ENCODE measurements around the gene GALNT13.

GALNT13 gene

DNA sequence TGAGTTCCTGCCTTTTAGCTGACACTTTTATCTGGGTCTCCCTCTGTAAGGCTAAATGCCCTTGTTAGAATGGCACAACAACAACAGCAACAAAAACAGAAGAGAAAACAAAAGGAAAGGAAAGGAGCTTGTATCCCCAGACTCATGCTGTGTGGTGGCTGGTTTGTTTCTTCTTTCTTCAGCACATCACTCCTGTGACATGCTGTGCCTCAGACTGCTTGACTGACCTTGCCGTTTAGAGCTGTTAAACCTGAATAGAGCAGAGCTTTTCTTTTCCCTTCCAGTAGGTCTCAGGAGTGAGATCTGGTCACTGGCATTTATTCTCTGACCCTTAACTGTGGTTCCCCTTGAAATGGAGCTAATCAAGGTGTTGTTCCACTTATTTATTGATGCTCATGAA is 18.9 kb downstream of the GALNT13 start:
- H3K27me3 Mint-ChIP-seq (ENCODE audit: low read depth), result no peaks in the 10 kb centered on the region
- DNase-seq (ENCODE audit: low spot score), result no peak
- no peaks in the 10 kb centered on the region for H3K36me3 Mint-ChIP-seq (ENCODE audit: low read depth)
- peaks cover 14% of the 10 kb centered on the region for H3K9me3 Mint-ChIP-seq
- H3K27ac Mint-ChIP-seq, result no peak overlapping the region
- no peaks in the 10 kb centered on the region for H3K4me1 Mint-ChIP-seq (ENCODE audit: low read depth)
- H3K4me3 Mint-ChIP-seq, result no peak overlapping the region

DNA sequence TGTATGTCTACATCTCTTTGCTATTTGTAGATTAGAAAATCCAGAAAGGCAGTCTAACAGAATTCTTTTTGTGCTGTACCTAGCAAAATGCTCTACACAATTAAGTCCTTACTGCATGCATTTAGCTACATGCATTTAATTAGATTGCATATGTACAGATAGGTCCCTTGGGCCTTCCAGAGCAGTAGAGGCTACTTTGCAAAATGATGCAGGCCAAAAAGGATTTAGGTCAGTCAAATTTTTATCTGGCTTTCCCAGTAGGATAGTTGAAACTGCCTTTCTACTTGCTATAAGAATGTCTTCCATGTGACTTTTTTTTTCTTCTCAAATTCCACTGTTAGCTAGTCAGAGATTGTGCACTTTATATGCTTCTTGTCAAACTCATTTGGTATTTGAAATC is 19.3 kb downstream of the GALNT13 start:
- Mint-ChIP-seq H3K27ac (no peak overlapping the region), H3K9me3 (peaks cover 14% of the 10 kb centered on the region), H3K36me3 (ENCODE audit: low read depth) (no peaks in the 10 kb centered on the region), H3K4me1 (ENCODE audit: low read depth) (no peaks in the 10 kb centered on the region), H3K27me3 (ENCODE audit: low read depth) (no peaks in the 10 kb centered on the region), H3K4me3 (no peak overlapping the region)
- DNase-seq (ENCODE audit: low spot score), result no peak

DNA sequence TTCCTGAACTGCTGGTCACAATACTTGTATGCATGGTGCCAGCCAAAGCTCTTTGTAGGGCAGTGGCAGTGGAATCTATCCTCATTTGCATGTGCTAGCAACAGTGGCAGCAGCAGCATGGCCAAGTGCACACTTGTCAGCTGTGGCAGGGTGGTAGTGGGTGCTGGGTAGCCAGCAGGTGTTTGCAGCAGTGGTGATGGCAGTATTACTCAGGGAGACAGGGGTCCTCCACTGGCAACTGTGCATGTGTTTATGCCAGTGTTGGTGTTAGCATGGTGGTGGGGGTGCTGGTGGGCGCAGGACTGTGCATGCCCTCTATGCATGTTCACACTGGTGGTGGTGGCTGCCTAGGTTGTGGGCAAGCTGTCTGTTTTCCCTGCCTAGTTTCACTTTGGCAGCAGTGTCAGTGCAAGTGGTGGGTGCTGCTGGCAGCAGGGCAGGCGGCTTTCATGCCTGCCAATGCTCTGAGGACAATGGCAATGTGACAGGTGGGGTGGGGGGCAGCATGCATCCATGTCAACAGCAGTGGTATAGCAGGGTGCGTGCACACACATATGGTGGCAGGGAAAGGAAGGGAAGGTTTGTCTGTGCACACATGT is 41.2 kb downstream of the GALNT13 start:
- H3K4me3 Mint-ChIP-seq, result no peak overlapping the region
- H3K36me3 Mint-ChIP-seq (ENCODE audit: low read depth), result no peaks in the 10 kb centered on the region
- no peaks in the 10 kb centered on the region for H3K4me1 Mint-ChIP-seq (ENCODE audit: low read depth)
- no peak for DNase-seq (ENCODE audit: low spot score)
- no peak overlapping the region for H3K27ac Mint-ChIP-seq
- no peaks in the 10 kb centered on the region for H3K27me3 Mint-ChIP-seq (ENCODE audit: low read depth)
- H3K9me3 Mint-ChIP-seq, result peaks cover 26% of the 10 kb centered on the region

DNA sequence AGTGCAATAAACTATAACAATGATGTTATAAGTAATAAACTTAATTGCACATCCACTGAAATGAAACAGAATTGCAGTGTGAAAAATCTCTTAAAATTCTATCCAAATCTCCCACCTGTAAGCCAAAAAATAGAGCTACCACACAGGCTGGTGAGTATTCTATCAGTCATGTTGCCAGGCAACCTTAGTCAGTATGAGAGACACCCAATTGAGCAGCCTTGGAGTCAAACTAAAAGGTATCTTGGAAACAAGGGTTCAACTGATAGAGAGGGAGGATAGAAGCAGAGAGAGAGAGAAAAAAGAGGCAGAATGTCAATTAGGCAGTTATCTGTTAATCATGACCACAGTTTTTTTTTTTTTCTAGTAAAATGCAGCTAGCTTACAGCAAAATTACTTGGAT is 45.8 kb downstream of the GALNT13 start:
- no peaks in the 10 kb centered on the region for H3K36me3 Mint-ChIP-seq (ENCODE audit: low read depth)
- no peak for DNase-seq (ENCODE audit: low spot score)
- H3K4me1 Mint-ChIP-seq (ENCODE audit: low read depth), result no peaks in the 10 kb centered on the region
- no peaks in the 10 kb centered on the region for H3K27me3 Mint-ChIP-seq (ENCODE audit: low read depth)
- no peak overlapping the region for H3K27ac Mint-ChIP-seq
- no peak overlapping the region for H3K4me3 Mint-ChIP-seq
- H3K9me3 Mint-ChIP-seq, result peaks cover 5% of the 10 kb centered on the region

DNA sequence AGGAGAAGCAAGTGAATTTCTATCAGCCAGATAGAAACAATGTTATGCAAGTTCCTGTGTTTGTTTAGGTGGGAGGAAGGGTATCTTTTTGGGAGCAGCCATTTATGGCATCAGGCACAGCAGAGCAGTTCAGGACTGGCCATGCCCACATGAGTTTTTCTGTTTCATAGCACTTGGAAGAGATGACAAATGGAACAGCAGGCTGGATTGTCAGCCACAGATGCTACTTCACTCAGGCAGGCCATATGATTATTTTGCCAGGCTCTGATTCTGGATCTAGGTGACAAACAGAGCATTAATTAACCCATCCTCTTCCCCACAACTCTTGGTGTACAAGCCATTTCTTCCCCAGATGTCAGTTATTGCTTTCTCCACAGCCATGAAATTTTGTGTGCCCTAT is 63.8 kb downstream of the GALNT13 start:
- Mint-ChIP-seq H3K36me3 (ENCODE audit: low read depth) (no peaks in the 10 kb centered on the region), H3K4me1 (ENCODE audit: low read depth) (no peaks in the 10 kb centered on the region), H3K4me3 (no peak overlapping the region), H3K27ac (no peak overlapping the region), H3K27me3 (ENCODE audit: low read depth) (no peaks in the 10 kb centered on the region), H3K9me3 (peaks cover 24% of the 10 kb centered on the region)
- no peak for DNase-seq (ENCODE audit: low spot score)

DNA sequence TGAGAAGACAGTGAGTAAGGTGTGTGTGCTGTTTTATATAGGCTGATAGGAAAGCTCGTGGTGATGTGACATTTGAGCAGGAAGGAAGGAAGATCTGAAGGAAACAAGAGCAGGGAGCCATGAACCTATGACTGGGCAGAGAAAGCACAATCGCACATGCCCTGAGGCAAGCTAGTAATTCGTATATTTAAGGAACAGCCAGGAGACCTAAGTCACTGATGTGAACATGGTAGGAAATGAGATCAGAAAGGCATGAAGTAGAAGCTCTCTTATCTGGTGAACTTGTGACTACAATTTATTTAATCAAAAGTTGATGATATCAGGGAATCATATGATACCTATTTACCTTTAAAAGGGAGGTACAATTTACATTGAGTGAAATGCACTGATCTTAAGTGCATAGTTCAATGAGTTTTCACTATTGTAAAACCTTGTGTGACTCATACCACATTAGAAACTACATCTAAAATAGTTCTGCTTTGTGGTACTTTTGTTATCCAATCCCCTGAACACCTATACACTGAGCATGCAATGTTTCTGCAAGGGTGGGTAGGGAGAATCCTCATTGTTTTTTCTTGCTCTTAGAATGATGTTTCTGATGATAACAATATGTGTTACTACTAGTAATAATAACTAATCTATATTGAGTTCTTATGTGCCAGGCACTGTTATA is 67.5 kb downstream of the GALNT13 start:
- Mint-ChIP-seq H3K4me1 (ENCODE audit: low read depth) (no peaks in the 10 kb centered on the region), H3K4me3 (no peak overlapping the region), H3K36me3 (ENCODE audit: low read depth) (no peaks in the 10 kb centered on the region), H3K27ac (no peak overlapping the region), H3K27me3 (ENCODE audit: low read depth) (no peaks in the 10 kb centered on the region), H3K9me3 (peaks cover 10% of the 10 kb centered on the region)
- no peak for DNase-seq (ENCODE audit: low spot score)

DNA sequence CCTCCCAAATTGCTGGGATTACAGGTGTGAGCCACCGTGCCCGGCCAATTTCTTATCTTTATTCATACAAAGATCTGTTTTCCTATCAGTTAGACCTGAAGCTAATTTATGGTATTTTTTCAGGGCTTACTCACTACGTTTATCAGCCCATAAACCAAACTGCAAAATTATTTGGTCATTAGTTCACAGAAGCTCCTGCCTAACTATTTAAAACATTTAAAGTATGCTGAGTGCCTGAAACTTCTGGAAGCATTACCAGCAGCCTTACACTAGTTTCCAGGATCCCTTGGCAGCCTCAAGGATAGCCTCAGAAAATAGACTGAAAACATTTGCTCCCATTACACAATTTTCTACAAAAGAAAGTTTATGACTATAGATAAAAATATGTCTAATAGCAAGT is 68.8 kb downstream of the GALNT13 start:
- H3K36me3 Mint-ChIP-seq (ENCODE audit: low read depth), result no peaks in the 10 kb centered on the region
- peaks cover 10% of the 10 kb centered on the region for H3K9me3 Mint-ChIP-seq
- no peak overlapping the region for H3K27ac Mint-ChIP-seq
- no peak for DNase-seq (ENCODE audit: low spot score)
- no peaks in the 10 kb centered on the region for H3K4me1 Mint-ChIP-seq (ENCODE audit: low read depth)
- H3K27me3 Mint-ChIP-seq (ENCODE audit: low read depth), result no peaks in the 10 kb centered on the region
- no peak overlapping the region for H3K4me3 Mint-ChIP-seq

DNA sequence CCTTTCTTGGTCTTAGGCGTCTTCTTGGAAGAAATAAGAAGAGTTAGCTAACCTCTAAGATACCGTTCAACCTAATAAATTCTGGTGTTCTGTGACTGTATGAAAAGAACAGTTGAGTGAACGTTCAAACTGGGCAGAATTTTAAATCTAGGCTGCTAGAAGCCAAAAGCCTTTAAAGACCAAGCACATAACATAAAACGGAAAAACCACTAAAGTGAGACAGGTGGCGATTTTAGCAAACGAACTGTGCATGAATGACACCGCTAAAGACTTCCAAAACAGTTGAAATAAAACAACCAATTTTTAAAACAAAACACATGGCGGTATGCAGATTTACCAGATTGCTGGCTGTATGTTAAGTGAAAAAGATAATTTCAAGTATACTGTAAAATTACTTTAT is 73.1 kb downstream of the GALNT13 start:
- H3K27ac Mint-ChIP-seq, result no peak overlapping the region
- no peaks in the 10 kb centered on the region for H3K27me3 Mint-ChIP-seq (ENCODE audit: low read depth)
- no peak overlapping the region for H3K4me3 Mint-ChIP-seq
- peaks cover 7% of the 10 kb centered on the region for H3K9me3 Mint-ChIP-seq
- H3K4me1 Mint-ChIP-seq (ENCODE audit: low read depth), result no peaks in the 10 kb centered on the region
- DNase-seq (ENCODE audit: low spot score), result no peak
- H3K36me3 Mint-ChIP-seq (ENCODE audit: low read depth), result no peaks in the 10 kb centered on the region

DNA sequence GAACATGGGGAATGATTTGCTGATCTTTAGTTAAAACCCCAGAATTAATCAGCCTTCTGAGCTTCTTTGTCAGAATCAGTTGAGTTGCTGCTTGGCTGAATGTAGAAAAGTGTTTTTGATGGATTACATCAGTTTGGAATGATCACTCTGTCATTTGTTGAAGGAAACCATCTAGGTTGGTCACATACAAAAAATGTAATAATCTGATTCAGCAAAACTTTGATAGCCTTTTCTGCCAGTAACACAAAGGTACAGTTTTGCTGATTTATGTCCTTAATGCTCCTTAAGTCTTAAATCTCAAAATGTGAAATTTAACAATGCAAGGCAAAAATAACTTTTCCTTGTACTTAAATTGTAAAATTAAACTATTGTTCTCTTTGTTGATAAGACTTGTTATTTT is 74.3 kb downstream of the GALNT13 start:
- H3K4me3 Mint-ChIP-seq, result no peak overlapping the region
- DNase-seq (ENCODE audit: low spot score), result no peak
- H3K9me3 Mint-ChIP-seq, result peaks cover 7% of the 10 kb centered on the region
- H3K27ac Mint-ChIP-seq, result no peak overlapping the region
- no peaks in the 10 kb centered on the region for H3K36me3 Mint-ChIP-seq (ENCODE audit: low read depth)
- no peaks in the 10 kb centered on the region for H3K4me1 Mint-ChIP-seq (ENCODE audit: low read depth)
- no peaks in the 10 kb centered on the region for H3K27me3 Mint-ChIP-seq (ENCODE audit: low read depth)

DNA sequence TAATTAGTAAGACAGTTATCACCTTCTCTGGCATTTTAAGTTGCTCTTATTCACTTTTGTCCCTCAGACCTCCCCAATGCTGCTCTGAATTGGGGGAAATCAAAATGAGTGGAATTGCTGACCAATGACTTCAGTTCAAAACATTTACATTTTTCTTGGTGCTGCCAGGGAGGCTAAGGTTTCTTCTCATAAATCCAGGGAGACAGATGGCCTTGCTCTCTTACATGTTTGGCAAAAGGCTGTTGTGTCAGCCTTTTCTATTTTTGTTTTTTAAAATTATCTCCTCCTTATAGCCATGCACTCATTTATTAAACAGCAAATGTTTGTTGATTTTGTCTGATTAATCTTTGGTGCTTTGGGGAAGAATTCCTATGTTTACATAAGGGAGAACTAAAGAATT is 82.0 kb downstream of the GALNT13 start:
- H3K27ac Mint-ChIP-seq, result no peak overlapping the region
- H3K4me1 Mint-ChIP-seq (ENCODE audit: low read depth), result no peaks in the 10 kb centered on the region
- no peaks in the 10 kb centered on the region for H3K36me3 Mint-ChIP-seq (ENCODE audit: low read depth)
- peaks cover 4% of the 10 kb centered on the region for H3K9me3 Mint-ChIP-seq
- H3K27me3 Mint-ChIP-seq (ENCODE audit: low read depth), result no peaks in the 10 kb centered on the region
- no peak overlapping the region for H3K4me3 Mint-ChIP-seq
- DNase-seq (ENCODE audit: low spot score), result no peak

DNA sequence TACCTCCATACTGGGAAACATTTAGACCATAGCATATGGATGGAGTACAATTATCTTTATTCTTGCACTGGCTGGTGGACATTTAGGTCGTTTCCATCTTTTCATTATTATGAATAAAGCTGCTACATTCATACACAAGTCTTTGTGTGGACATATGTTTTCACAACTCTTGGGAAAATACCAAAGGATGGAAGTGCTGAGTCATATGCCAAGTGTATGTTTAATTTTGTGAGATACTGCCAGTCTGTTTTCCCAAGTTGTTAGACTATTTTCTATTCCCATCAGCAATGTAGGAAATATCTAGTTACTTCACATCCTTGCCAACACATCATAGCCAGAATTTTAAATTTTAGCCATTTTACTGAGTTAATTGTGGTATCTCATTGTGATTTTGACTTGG is 91.5 kb downstream of the GALNT13 start:
- peaks cover 7% of the 10 kb centered on the region for H3K9me3 Mint-ChIP-seq
- H3K4me3 Mint-ChIP-seq, result no peak overlapping the region
- no peaks in the 10 kb centered on the region for H3K36me3 Mint-ChIP-seq (ENCODE audit: low read depth)
- H3K4me1 Mint-ChIP-seq (ENCODE audit: low read depth), result no peaks in the 10 kb centered on the region
- H3K27ac Mint-ChIP-seq, result no peak overlapping the region
- H3K27me3 Mint-ChIP-seq (ENCODE audit: low read depth), result no peaks in the 10 kb centered on the region
- DNase-seq (ENCODE audit: low spot score), result no peak

DNA sequence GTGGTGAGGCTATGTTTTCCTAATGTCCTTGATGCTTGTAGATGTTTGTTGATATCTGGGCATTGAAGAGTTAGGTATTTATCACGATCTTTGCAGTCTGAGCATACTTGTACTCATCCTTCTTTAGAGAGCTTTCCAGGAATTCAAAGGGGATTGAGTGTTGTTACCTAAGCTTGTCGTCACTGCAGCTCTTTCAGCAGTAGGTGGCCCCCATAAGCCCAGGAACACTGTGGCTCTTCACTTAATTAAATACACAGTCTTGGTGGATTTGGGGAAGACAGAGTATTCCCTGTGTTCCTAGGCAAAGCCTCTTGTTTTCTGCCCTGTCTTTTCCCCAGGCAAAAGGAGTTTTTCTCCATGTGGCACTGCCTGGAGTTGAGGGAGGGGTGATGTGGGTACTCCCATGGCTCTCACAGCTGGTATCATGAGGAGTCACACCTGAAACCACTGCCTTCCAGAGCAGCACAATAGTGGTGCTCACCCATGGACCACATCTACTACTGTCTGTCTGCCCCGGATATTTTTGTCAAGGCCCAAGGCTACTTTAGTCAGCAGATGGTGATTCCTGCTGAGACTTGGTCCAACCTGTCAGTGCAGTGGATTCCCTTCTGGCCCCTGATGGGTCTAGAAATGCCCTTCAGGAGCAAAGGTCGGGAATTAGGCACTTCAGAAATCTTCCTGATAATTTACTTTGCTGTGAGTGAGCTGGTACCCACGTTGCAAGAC is 95.7 kb downstream of the GALNT13 start:
- Mint-ChIP-seq H3K36me3 (ENCODE audit: low read depth) (no peaks in the 10 kb centered on the region), H3K27me3 (ENCODE audit: low read depth) (no peaks in the 10 kb centered on the region), H3K4me1 (ENCODE audit: low read depth) (no peaks in the 10 kb centered on the region), H3K4me3 (no peak overlapping the region), H3K27ac (no peak overlapping the region), H3K9me3 (peaks cover 3% of the 10 kb centered on the region)
- no peak for DNase-seq (ENCODE audit: low spot score)

DNA sequence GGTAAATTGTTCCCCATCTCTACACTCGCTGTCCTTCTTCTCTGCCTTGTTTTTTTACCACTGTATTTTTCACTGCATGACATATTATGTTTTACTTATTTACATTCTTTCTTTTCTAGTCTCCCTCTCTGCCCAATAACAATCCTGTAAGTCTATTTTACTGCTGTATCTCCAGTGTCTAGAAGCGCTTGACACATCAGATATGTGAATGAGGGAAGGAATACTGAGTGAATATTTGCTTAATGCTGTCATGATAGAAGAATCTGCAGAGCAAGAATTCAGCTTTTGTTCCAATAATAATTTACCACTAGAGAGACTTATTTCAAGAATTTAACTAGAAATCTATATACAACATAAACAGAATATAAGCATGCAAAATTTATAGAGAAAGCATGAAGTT is 99.5 kb downstream of the GALNT13 start:
- Mint-ChIP-seq H3K27ac (no peak overlapping the region), H3K9me3 (peaks cover 8% of the 10 kb centered on the region), H3K4me3 (no peak overlapping the region), H3K36me3 (ENCODE audit: low read depth) (no peaks in the 10 kb centered on the region), H3K27me3 (ENCODE audit: low read depth) (no peaks in the 10 kb centered on the region), H3K4me1 (ENCODE audit: low read depth) (no peaks in the 10 kb centered on the region)
- DNase-seq (ENCODE audit: low spot score), result no peak

DNA sequence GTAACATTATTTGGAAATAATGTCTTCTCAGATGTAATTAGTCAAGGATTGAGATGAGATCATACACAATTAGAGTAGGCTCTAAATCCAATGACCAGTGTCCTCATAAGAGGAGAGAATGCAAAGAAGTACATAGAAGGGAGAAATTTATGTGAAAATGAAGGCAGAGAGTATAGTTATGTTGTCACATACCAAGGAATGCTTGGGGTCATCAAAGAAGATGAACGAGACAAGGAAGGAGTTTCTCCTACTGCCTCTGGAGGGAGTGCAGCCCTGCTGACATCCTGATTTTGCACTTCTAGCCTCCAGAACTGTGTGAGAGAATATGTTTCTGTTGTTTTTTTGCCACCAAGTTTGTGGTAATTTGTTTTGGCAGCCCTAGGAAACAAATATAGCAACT is 100.1 kb downstream of the GALNT13 start:
- Mint-ChIP-seq H3K9me3 (peaks cover 8% of the 10 kb centered on the region), H3K36me3 (ENCODE audit: low read depth) (no peaks in the 10 kb centered on the region), H3K4me3 (no peak overlapping the region), H3K4me1 (ENCODE audit: low read depth) (no peaks in the 10 kb centered on the region), H3K27me3 (ENCODE audit: low read depth) (no peaks in the 10 kb centered on the region), H3K27ac (no peak overlapping the region)
- DNase-seq (ENCODE audit: low spot score), result no peak
